ENCODE measurements around the gene VWA2.
A peak's percentile ranks its signal among the peaks of the same experiment; 100 is the strongest.
"Not testable (repeated sequence)": the region's sequence is repeated elsewhere in the genome, so short reads cannot be mapped to it uniquely, and the experiment has no call there.

The VWA2 gene

DNA sequence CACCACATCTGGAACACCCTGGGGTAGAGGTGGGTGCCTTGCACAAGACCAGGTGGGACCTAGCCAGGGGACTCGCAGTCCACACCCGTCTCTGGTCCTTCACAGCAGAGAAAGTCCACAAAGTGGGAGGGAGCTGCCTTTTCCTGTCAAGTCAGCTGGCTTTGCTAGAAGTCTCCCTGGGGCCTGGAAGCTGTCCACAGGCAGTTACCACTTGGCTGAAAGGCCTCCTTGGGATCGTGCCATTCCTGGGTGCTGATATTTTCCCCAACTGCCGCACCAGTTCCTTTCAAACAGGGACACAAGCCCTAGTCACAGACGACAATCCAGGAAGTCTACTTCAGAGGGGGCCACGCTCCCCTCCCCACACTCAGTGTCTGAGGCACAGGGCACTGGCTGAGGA is 89.8 kb downstream of the VWA2 start:
- Histone ChIP-seq H3K79me1 (ENCODE audit: low read depth, low read length) (no peaks in the 10 kb centered on the region), H3K27ac (replicated peaks; ENCODE audit: low read length) (no peak overlapping the region), H2BK12ac (ENCODE audit: low read length) (peak overlapping the region; percentile 7), H3K14ac (ENCODE audit: low read length) (no peak overlapping the region), H2BK5ac (ENCODE audit: low read length) (no peak overlapping the region), H3K9ac (ENCODE audit: low read depth, low read length, poor library complexity) (no peak overlapping the region), H2BK120ac (ENCODE audit: low read depth, low read length) (no peak overlapping the region), H4K91ac (ENCODE audit: low read depth, low read length, poor library complexity) (peak overlapping the region; percentile 81), H3K27me3 (ENCODE audit: control insufficient read depth in 3 of 3, insufficient read depth in 3 of 3, low read depth in 1 of 3, low read length in 3 of 3) (no peaks in the 10 kb centered on the region), H3K4me2 (ENCODE audit: insufficient read depth, low read length, poor library complexity, severe bottlenecking) (no peak overlapping the region), H2BK15ac (ENCODE audit: low read length) (peak overlapping the region; percentile 95), H3K4ac (ENCODE audit: low read length) (no peak overlapping the region), H4K8ac (ENCODE audit: low read depth, low read length) (no peak overlapping the region), H3K18ac (ENCODE audit: low read length) (peak overlapping the region; percentile 32), H3K23ac (ENCODE audit: low read depth, low read length, poor library complexity) (peak overlapping the region; percentile 10), H2AK5ac (ENCODE audit: low read depth, low read length) (peak overlapping the region; percentile 93), H2AFZ (ENCODE audit: low read length) (peak overlapping the region; percentile 31), H3K4me1 (ENCODE audit: control insufficient read depth in 2 of 2, insufficient read depth in 1 of 2, low read depth in 1 of 2, low read length in 2 of 2) (peaks cover 2 to 17% of the 10 kb centered on the region in 2 donors), H3K9me3 (replicated peaks in 1 of 2; ENCODE audit: control insufficient read depth in 2 of 2, insufficient read depth in 1 of 2, low read depth in 1 of 2, low read length in 2 of 2) (no peaks in the 10 kb centered on the region), H3K36me3 (replicated peaks in 1 of 2; ENCODE audit: control insufficient read depth in 2 of 2, insufficient read depth in 2 of 2, low read length in 2 of 2) (no peaks in the 10 kb centered on the region), H3K4me3 (ENCODE audit: low read length in 2 of 2) (no peak overlapping the region)
- WGBS, 2 donors (ENCODE audit: extremely low coverage in 2 of 2, insufficient read length in 2 of 2, insufficient replicate concordance in 1 of 2) = no CpG with 5 or more reads among the region's 6 CpGs
- DNase-seq (ENCODE audit: low spot score) = no peak

DNA sequence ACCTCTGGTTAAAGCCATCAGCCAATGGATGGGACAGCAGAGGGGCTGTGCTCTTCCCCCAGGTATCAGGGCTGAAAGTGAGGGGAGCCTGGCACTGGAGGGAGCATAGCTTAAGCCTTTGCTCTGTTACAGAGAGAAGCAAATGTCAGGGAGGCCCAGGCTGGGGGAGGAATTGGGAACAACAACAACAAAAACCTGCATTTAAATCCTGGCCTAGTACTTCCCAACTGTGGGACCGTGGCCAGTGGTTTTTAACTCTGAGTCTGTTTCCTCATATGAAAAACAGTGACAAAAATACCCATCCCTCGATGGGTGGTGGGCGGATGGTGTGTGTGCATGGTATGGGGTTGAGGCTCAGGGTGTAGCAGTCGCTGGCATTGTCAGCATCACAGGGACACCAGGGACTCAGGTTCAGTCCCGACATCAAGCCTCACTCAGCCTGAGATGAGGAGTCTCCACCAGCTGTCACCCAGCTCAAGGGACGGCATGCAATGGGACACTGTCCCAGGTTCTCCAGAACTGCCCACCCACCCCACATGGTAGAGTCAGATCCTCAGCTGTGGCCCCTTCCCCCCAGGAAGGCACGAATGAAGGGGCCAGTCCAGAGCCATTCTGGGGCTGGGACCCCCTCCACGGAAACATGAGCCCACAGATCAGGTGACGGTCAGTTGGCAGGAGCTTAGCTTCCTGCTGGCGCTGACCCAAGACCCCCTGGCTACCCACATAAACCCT is 90.7 kb downstream of the VWA2 start:
- peak overlapping the region; percentile 78 for H3K18ac ChIP-seq (ENCODE audit: low read length)
- H4K91ac ChIP-seq (ENCODE audit: low read depth, low read length, poor library complexity) = no peak overlapping the region
- H3K9ac ChIP-seq (ENCODE audit: low read depth, low read length, poor library complexity) = peak overlapping the region; percentile 10
- peak overlapping the region; percentile 43 for H2BK5ac ChIP-seq (ENCODE audit: low read length)
- no peak for DNase-seq (ENCODE audit: low spot score)
- H2BK12ac ChIP-seq (ENCODE audit: low read length) = peak overlapping the region; percentile 42
- H2AFZ ChIP-seq (ENCODE audit: low read length) = peak overlapping the region; percentile 44
- no peak overlapping the region for H3K4ac ChIP-seq (ENCODE audit: low read length)
- peaks cover 8 to 17% of the 10 kb centered on the region in 2 donors for H3K4me1 ChIP-seq (ENCODE audit: control insufficient read depth in 2 of 2, insufficient read depth in 1 of 2, low read depth in 1 of 2, low read length in 2 of 2)
- H3K36me3 ChIP-seq (replicated peaks in 1 of 2; ENCODE audit: control insufficient read depth in 2 of 2, insufficient read depth in 2 of 2, low read length in 2 of 2) = no peaks in the 10 kb centered on the region
- WGBS, 2 donors (ENCODE audit: extremely low coverage in 2 of 2, insufficient read length in 2 of 2, insufficient replicate concordance in 1 of 2) = no CpG with 5 or more reads among the region's 10 CpGs
- no peak overlapping the region for H3K27ac ChIP-seq (replicated peaks; ENCODE audit: low read length)
- H3K4me2 ChIP-seq (ENCODE audit: insufficient read depth, low read length, poor library complexity, severe bottlenecking) = no peak overlapping the region
- H3K27me3 ChIP-seq (ENCODE audit: control insufficient read depth in 3 of 3, insufficient read depth in 3 of 3, low read depth in 1 of 3, low read length in 3 of 3) = no peaks in the 10 kb centered on the region
- no peaks in the 10 kb centered on the region for H3K79me1 ChIP-seq (ENCODE audit: low read depth, low read length)
- peak overlapping the region; percentile 35 for H2BK120ac ChIP-seq (ENCODE audit: low read depth, low read length)
- H3K23ac ChIP-seq (ENCODE audit: low read depth, low read length, poor library complexity) = no peak overlapping the region
- H3K14ac ChIP-seq (ENCODE audit: low read length) = no peak overlapping the region
- peak overlapping the region; percentile 9 for H2BK15ac ChIP-seq (ENCODE audit: low read length)
- H3K4me3 ChIP-seq (ENCODE audit: low read length in 2 of 2) = no peak overlapping the region
- no peak overlapping the region for H4K8ac ChIP-seq (ENCODE audit: low read depth, low read length)
- H2AK5ac ChIP-seq (ENCODE audit: low read depth, low read length) = no peak overlapping the region
- H3K9me3 ChIP-seq (replicated peaks in 1 of 2; ENCODE audit: control insufficient read depth in 2 of 2, insufficient read depth in 1 of 2, low read depth in 1 of 2, low read length in 2 of 2) = no peaks in the 10 kb centered on the region

DNA sequence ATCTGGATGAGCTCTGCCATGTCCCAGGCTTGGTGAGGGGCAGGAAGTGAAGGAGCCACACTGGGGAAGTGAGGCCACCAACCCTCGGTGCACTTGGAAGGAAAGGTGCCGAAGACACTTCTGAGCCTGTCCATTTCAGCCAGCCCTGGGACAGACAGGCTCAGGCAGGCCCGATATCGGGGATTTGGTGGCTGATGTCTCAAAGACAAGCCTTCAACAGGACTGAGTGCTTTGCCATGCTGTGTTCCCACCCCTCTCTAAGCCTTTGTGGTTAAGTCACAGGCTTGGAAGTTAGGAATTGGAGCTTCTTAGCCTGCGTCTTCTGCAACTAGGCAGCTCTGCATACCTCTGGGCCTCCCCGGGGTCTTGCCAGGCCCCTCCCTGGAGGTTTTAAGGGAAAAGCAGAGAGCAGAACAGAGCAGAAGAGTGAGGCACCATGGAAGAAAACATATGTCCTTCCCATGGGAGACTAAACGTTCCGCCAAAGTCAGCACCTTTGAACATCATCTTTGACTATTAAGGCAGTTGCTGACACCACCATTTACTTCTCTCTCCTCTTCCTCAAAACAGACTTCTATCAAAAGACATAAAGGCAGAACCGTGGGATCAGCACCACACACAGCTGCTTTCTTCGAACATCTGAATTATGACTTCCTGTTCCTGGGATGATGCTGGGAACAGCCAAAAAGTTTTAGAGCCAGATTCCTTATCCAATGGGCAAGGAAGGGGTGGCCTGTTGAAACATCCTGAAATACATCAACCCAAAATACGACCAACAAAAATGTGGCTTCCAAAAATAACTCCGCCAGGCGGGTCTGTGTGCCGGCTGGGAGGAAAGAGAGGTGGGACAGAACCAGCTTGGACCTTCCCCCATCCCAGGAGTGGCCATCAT is 93.5 kb downstream of the VWA2 start:
- H2AK5ac ChIP-seq (ENCODE audit: low read depth, low read length) = peak overlapping the region; percentile 53
- WGBS, 2 donors (ENCODE audit: extremely low coverage in 2 of 2, insufficient read length in 2 of 2, insufficient replicate concordance in 1 of 2) = no CpG with 5 or more reads among the region's 14 CpGs
- H3K18ac ChIP-seq (ENCODE audit: low read length) = peak overlapping the region; percentile 5
- no peaks in the 10 kb centered on the region for H3K27me3 ChIP-seq (ENCODE audit: control insufficient read depth in 3 of 3, insufficient read depth in 3 of 3, low read depth in 1 of 3, low read length in 3 of 3)
- no peak overlapping the region for H2AFZ ChIP-seq (ENCODE audit: low read length)
- no peak overlapping the region for H2BK15ac ChIP-seq (ENCODE audit: low read length)
- H3K27ac ChIP-seq (replicated peaks; ENCODE audit: low read length) = no peak overlapping the region
- no peaks in the 10 kb centered on the region for H3K36me3 ChIP-seq (replicated peaks in 1 of 2; ENCODE audit: control insufficient read depth in 2 of 2, insufficient read depth in 2 of 2, low read length in 2 of 2)
- H3K4ac ChIP-seq (ENCODE audit: low read length) = no peak overlapping the region
- no peak overlapping the region for H3K9ac ChIP-seq (ENCODE audit: low read depth, low read length, poor library complexity)
- H2BK5ac ChIP-seq (ENCODE audit: low read length) = no peak overlapping the region
- H3K4me1 ChIP-seq (ENCODE audit: control insufficient read depth in 2 of 2, insufficient read depth in 1 of 2, low read depth in 1 of 2, low read length in 2 of 2) = peaks cover 12 to 15% of the 10 kb centered on the region in 2 donors
- H3K4me3 ChIP-seq (ENCODE audit: low read length in 2 of 2) = no peak overlapping the region
- no peak overlapping the region for H3K23ac ChIP-seq (ENCODE audit: low read depth, low read length, poor library complexity)
- H3K4me2 ChIP-seq (ENCODE audit: insufficient read depth, low read length, poor library complexity, severe bottlenecking) = no peak overlapping the region
- no peak overlapping the region for H2BK120ac ChIP-seq (ENCODE audit: low read depth, low read length)
- no peak overlapping the region for H4K91ac ChIP-seq (ENCODE audit: low read depth, low read length, poor library complexity)
- no peak for DNase-seq (ENCODE audit: low spot score)
- no peak overlapping the region for H2BK12ac ChIP-seq (ENCODE audit: low read length)
- no peak overlapping the region for H4K8ac ChIP-seq (ENCODE audit: low read depth, low read length)
- no peak overlapping the region for H3K14ac ChIP-seq (ENCODE audit: low read length)
- no peaks in the 10 kb centered on the region for H3K79me1 ChIP-seq (ENCODE audit: low read depth, low read length)
- no peaks in the 10 kb centered on the region for H3K9me3 ChIP-seq (replicated peaks in 1 of 2; ENCODE audit: control insufficient read depth in 2 of 2, insufficient read depth in 1 of 2, low read depth in 1 of 2, low read length in 2 of 2)

DNA sequence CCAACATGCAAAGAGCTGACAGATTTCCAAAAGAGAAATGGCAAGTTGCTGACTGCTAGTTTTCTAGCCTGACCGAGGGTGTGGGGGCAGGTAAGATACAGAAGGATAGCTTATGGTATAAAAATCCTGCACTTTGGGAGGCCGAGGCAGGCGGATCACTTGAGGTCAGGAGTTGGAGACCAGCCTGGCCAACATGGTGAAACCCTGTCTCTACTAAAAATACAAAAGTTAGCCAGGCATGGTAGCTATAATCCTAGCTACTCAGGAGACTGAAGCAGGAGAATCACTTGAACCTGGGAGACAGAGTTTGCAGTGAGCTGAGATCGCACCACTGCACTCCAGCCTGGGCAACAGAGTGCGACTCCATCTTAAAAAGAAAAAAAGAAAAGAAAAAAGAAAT is 94.4 kb downstream of the VWA2 start:
- H3K23ac ChIP-seq (ENCODE audit: low read depth, low read length, poor library complexity); H4K91ac ChIP-seq (ENCODE audit: low read depth, low read length, poor library complexity); H3K27me3 ChIP-seq (ENCODE audit: control insufficient read depth in 3 of 3, insufficient read depth in 3 of 3, low read depth in 1 of 3, low read length in 3 of 3); H2AFZ ChIP-seq (ENCODE audit: low read length); H3K9ac ChIP-seq (ENCODE audit: low read depth, low read length, poor library complexity); H2BK12ac ChIP-seq (ENCODE audit: low read length); H3K4me3 ChIP-seq (ENCODE audit: low read length in 2 of 2); H3K36me3 ChIP-seq (replicated peaks in 1 of 2; ENCODE audit: control insufficient read depth in 2 of 2, insufficient read depth in 2 of 2, low read length in 2 of 2); H3K18ac ChIP-seq (ENCODE audit: low read length); DNase-seq (ENCODE audit: low spot score); H3K79me1 ChIP-seq (ENCODE audit: low read depth, low read length); H2BK120ac ChIP-seq (ENCODE audit: low read depth, low read length); H3K4me2 ChIP-seq (ENCODE audit: insufficient read depth, low read length, poor library complexity, severe bottlenecking); H3K4ac ChIP-seq (ENCODE audit: low read length); H3K27ac ChIP-seq (replicated peaks; ENCODE audit: low read length); H2AK5ac ChIP-seq (ENCODE audit: low read depth, low read length); H2BK5ac ChIP-seq (ENCODE audit: low read length); H3K14ac ChIP-seq (ENCODE audit: low read length); H2BK15ac ChIP-seq (ENCODE audit: low read length); H4K8ac ChIP-seq (ENCODE audit: low read depth, low read length); H3K9me3 ChIP-seq (replicated peaks in 1 of 2; ENCODE audit: control insufficient read depth in 2 of 2, insufficient read depth in 1 of 2, low read depth in 1 of 2, low read length in 2 of 2): not testable (repeated sequence)
- no CpG with 5 or more reads among the region's 5 CpGs for WGBS, 2 donors (ENCODE audit: extremely low coverage in 2 of 2, insufficient read length in 2 of 2, insufficient replicate concordance in 1 of 2)
- H3K4me1 ChIP-seq (ENCODE audit: control insufficient read depth in 2 of 2, insufficient read depth in 1 of 2, low read depth in 1 of 2, low read length in 2 of 2) = peaks cover 17 to 21% of the 10 kb centered on the region in 2 donors
